ENCODE results near the gene RPL19.

- TF ChIP-seq ZNF384 (IDR thresholded peaks at IDR 0.05) = no peak
- TF ChIP-seq NFRKB (IDR thresholded peaks at IDR 0.05) = no peak
These were observed 49.3 kb upstream of the RPL19 start for GRCh38 chr17:39150795-39151149.
